Lower lobe of right lung (tissue), 2 donors: ENCODE data around the gene OMP. TPM values are rescaled to one million over a fixed set of nuclear protein-coding genes. Genes with fewer than 3 reads are reported as not detected.

Experiments used
- ATAC-seq, 2 donors: fragments of 200-7000 bp; cut with Tn5 transposase; one replicate each; pipeline ENCODE4 v1.9.1; 2020 to 2022; ENCODE audit warnings: mild to moderate bottlenecking in 2 of 2, moderate library complexity in 2 of 2
- DNase-seq: peaks from one replicate; pipeline ENCODE4 v3.0.0-alpha.2; 2020
- H3K27ac ChIP-seq: fragments of 200-600 bp; one replicate; pipeline ENCODE4 v1.8.0; 2022
- H3K27me3 ChIP-seq: fragments of 200-600 bp; one replicate; pipeline ENCODE4 v1.8.0; 2022; ENCODE audit warnings: low read depth
- H3K36me3 ChIP-seq: fragments of 200-600 bp; one replicate; pipeline ENCODE4 v1.8.0; 2022; ENCODE audit warnings: mild to moderate bottlenecking
- H3K4me1 ChIP-seq: fragments of 200-600 bp; one replicate; pipeline ENCODE4 v1.8.0; 2022
- H3K4me3 ChIP-seq: fragments of 200-600 bp; one replicate; pipeline ENCODE4 v1.8.0; 2022; ENCODE audit warnings: mild to moderate bottlenecking
- H3K9me3 ChIP-seq: fragments of 200-600 bp; one replicate; pipeline ENCODE4 v1.8.0; 2022
- intact Hi-C: fragments of 100-400 bp; cut with DNase I; formaldehyde crosslinking; loops from one replicate; pipeline ENCODE4 v1.11.0; 2022
- total RNA-seq: library from RNA; stranded (reverse); fragmentation: NEBNext Ultra II Directional; extraction: Animal tissue kit (Norgen Biotek cat#: 25700); gene quantifications from one replicate; pipeline ENCODE4 v1.2.1, GENCODE V29; 2021
- TF ChIP-seq, protein P1 (sequence below): fragments of 200-600 bp; IDR thresholded peaks from one replicate; pipeline ENCODE4 v1.8.0; 2022; ENCODE audit warnings: antibody characterized with exemption, mild to moderate bottlenecking
- donor health status: DM: no; HTN: yes; CAD: no; lungs with severe emphysema.

OMP gene
- total RNA-seq, 1 donor from 2014 or later = not detected

DNA sequence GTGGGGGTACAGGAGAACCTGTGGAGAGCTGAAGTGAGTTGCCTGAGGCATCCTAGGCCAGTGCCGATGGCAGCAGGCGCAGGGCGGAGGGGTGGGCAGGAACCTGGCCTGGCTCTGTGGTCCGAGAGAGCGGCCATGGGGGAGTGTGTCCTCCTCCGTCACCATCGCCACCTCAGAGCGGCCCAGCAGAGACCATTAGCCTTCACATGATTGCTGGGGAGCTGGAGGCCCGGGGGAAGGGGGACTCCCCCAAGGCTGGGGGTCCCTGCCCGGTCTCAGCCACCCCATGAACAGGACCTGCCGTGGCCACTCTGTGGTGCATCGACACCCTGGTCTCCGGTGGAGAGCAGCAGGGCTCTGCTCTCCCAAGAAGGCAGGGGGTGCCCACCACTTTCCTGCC, 4.1 kb downstream of the OMP start:
- no peaks in the 10 kb centered on the region for H3K9me3 ChIP-seq
- intact Hi-C loops = no loop called here
- no peak overlapping the region for H3K4me3 ChIP-seq
- H3K4me1 ChIP-seq = no peaks in the 10 kb centered on the region
- H3K36me3 ChIP-seq = no peaks in the 10 kb centered on the region
- TF ChIP-seq, protein P1, sequence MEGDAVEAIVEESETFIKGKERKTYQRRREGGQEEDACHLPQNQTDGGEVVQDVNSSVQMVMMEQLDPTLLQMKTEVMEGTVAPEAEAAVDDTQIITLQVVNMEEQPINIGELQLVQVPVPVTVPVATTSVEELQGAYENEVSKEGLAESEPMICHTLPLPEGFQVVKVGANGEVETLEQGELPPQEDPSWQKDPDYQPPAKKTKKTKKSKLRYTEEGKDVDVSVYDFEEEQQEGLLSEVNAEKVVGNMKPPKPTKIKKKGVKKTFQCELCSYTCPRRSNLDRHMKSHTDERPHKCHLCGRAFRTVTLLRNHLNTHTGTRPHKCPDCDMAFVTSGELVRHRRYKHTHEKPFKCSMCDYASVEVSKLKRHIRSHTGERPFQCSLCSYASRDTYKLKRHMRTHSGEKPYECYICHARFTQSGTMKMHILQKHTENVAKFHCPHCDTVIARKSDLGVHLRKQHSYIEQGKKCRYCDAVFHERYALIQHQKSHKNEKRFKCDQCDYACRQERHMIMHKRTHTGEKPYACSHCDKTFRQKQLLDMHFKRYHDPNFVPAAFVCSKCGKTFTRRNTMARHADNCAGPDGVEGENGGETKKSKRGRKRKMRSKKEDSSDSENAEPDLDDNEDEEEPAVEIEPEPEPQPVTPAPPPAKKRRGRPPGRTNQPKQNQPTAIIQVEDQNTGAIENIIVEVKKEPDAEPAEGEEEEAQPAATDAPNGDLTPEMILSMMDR = no peak
- DNase-seq (no peak), ATAC-seq (no peak)
- H3K27me3 ChIP-seq = no peaks in the 10 kb centered on the region
- no peak overlapping the region for H3K27ac ChIP-seq

DNA sequence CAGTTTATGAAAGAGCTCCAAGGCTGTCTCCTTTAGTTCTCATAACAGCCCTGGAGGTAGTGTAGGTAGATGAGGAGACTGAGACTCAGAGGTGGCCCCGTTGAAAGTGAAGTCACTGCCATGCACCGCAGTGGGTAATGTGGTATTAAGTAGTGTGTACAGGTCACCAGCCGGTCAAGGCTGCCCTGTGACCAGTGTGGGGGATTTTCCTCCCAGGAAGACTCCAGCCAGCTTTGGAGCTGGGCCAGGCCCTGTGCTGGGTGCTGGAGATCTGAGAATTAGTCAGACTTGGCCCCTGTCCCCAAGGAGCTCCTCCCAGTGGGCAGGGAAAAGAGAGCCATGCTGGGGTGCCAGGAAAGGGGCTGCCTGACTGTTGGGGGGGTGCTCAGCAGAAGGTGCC, 5.3 kb downstream of the OMP start:
- TF ChIP-seq, protein P1 = no peak
- DNase-seq = no peak

DNA sequence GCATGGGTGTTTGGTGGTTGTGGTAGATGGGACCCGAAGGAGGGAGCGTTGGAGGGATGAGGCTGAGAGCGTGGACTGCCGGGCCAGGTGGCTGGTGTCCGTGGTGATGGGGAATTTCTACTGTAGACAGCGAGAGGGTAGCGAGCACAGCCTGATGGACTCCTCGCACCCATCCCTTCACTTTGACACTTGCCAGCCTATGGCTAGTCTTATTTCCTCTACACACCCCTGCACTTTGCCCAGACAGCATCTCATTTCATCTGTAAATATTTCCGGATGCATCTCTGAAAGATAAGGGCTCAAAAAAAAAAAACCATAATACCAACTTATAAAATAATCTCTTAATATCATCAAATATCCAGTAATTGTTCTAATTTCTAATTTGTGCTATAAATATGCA, 5.8 kb downstream of the OMP start:
- H3K27me3 ChIP-seq = no peaks in the 10 kb centered on the region
- no peaks in the 10 kb centered on the region for H3K9me3 ChIP-seq
- H3K4me1 ChIP-seq = no peaks in the 10 kb centered on the region
- TF ChIP-seq, protein P1 = no peak
- intact Hi-C loops = no loop called here
- no peak overlapping the region for H3K27ac ChIP-seq
- no peaks in the 10 kb centered on the region for H3K36me3 ChIP-seq
- DNase-seq (no peak), ATAC-seq (no peak)
- no peak overlapping the region for H3K4me3 ChIP-seq

More for the DNA sequence above, 5.3 kb downstream of the OMP start:
- Histone ChIP-seq H3K27ac (no peak overlapping the region), H3K27me3 (no peaks in the 10 kb centered on the region), H3K4me3 (no peak overlapping the region), H3K4me1 (no peaks in the 10 kb centered on the region), H3K36me3 (no peaks in the 10 kb centered on the region), H3K9me3 (no peaks in the 10 kb centered on the region)
- intact Hi-C loops = no loop called here
- ATAC-seq = peak; percentile 34 to 40

DNA sequence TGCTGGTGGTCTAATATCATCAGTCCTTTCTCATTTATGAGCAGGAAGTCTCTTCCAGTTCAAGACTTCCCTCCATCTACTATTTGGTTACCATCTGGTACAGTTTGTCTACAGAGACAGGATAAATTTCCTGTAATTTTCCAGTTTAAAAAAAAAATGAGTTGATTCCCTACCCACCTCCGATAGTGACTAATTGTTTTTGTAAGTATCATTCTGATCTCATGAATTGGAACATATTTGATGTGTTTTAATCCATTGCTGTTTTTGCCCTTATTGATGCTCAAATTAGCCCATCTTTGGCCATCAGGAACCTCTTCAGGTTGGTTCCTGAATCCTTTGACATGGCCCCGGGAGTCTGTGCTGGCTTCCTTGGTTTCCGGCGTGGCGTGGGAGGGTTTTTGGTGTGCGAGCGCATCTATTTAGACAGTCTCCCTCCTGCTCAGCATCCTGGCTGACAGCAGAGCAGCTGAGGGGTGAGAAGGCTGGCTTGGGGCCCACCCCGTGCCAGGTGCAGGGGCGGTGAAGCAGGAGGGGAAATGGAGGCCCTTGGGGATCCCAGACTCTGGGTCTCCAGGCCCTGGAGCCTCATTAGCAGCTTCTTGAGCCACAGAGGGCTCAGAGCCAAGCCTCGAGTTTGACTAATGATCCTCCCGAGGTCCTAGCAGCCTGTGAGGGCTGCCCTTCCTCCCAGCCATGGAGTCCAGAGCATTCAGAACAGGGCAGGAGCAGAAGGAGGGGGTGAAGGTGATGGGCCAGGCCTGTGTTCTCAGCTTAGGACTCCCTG, 6.8 kb downstream of the OMP start:
- H3K27ac ChIP-seq = no peak overlapping the region
- no peaks in the 10 kb centered on the region for H3K27me3 ChIP-seq
- no peaks in the 10 kb centered on the region for H3K36me3 ChIP-seq
- ATAC-seq (no peak), DNase-seq (no peak)
- no peaks in the 10 kb centered on the region for H3K4me1 ChIP-seq
- TF ChIP-seq, protein P1 = no peak
- intact Hi-C loops = no loop called here
- no peak overlapping the region for H3K4me3 ChIP-seq
- no peaks in the 10 kb centered on the region for H3K9me3 ChIP-seq

DNA sequence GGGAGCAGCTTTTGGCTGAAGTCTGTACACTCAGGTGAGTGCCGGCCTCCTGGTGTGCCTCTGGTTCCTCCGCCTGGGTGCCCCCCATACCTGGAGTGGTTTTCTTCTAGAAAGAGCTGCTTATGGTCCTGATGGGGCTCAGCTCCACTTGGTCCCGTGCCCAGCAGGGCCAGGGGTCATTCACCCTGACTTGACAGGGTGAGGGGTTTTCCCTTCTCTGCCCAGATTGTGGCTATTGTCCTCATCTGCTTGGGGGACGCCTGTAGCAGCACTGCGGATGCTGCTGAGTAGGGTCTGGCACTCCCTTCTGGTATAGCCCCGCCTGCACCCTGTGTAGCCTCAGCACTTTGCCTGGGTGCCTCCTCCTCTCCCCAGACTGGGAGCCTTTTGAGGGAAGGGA, 8.2 kb downstream of the OMP start:
- DNase-seq (no peak), ATAC-seq (no peak)
- no peaks in the 10 kb centered on the region for H3K27me3 ChIP-seq
- no peak overlapping the region for H3K27ac ChIP-seq
- no peaks in the 10 kb centered on the region for H3K36me3 ChIP-seq
- H3K4me3 ChIP-seq = no peak overlapping the region
- no peaks in the 10 kb centered on the region for H3K4me1 ChIP-seq
- TF ChIP-seq, protein P1 = no peak
- H3K9me3 ChIP-seq = no peaks in the 10 kb centered on the region
- intact Hi-C loops = no loop called here
